SKM-1 treated with dmso at 0.1 percent for 144 hours (cell line): ENCODE results near the gene NCCRP1.
"Not testable (repeated sequence)": the region's sequence is repeated elsewhere in the genome, so short reads cannot be mapped to it uniquely, and the experiment has no call there.

ENCODE experiments used
- DNase-seq: peaks from one replicate; lab custom pipeline; 2025; ENCODE audit not compliant: unreplicated experiment; lab: John Stamatoyannopoulos, UW

The NCCRP1 gene

GRCh38 chr19:39205449-39205764 is 8.6 kb downstream of the NCCRP1 start:
- DNase-seq = no peak

DNA sequence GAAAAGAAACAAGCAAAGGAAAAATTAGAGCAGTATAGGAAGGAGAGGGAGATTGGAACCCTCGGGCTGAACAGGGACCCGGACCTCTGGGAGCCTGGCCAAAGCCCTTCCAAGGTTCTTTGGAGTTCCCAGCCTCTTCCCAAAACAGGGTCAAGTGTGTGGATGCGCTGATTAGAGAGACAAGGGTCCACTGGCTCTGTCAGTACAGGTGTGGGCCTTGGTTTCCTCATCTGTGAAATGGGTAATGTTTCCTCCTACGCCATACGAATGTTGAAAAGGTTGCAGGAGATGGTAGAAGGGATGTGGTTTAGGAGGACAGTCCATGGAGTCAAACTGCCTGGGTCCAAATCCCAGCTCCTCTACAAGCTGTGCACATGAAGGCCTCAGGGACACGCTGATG is 9.4 kb downstream of the NCCRP1 start:
- DNase-seq = no peak

GRCh38 chr19:39207293-39207836 is 10.6 kb downstream of the NCCRP1 start:
- DNase-seq = no peak

GRCh38 chr19:39208175-39208795 is 11.5 kb downstream of the NCCRP1 start:
- DNase-seq = no peak

GRCh38 chr19:39209196-39209595 is 12.4 kb downstream of the NCCRP1 start:
- no peak for DNase-seq

- DNase-seq = no peak
Observed at GRCh38 chr19:39211731-39212374, 15.1 kb downstream of the NCCRP1 start.

- DNase-seq = peak; percentile 31
Observed at GRCh38 chr19:39212375-39212742, 15.6 kb downstream of the NCCRP1 start.

GRCh38 chr19:39215323-39215722 is 18.6 kb downstream of the NCCRP1 start:
- DNase-seq = not testable (repeated sequence)

- no peak for DNase-seq
Observed at GRCh38 chr19:39217094-39217493, 20.3 kb downstream of the NCCRP1 start.

DNA sequence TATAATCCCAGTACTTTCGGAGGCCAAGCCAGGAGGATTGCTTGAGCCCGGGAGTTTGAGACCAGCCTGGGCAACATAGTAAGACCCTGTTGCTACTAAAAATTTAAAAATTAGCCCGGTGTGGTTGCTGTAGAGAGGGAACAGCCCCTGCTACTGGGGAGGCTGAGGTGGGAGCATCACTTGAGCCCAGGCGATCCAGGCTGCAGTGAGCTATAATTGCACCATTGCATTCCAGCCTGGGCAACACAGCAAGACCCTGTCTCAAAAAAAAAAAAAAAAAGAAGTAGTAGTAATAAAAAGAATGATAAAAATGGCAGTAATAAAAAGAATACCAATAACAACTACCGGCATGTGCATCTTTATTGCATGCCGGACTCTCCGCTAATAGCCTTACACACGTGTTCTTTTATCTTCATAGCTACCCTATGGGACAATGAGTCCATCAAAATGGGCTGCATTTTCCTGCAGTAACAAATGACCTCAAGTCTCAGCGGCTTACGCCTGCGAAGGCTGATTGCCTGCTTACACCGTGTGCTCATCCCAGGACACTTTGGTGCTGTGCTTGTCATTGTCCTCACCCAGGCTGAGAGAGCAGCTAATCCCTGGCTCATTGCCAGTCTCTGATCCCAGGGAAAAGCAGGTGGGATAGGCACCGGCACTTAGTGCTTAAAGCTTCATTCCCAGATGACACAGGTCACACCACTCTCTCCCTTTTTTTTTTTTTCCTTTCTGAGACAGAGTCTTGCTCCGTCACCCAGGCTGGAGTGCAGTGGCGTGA is 21.7 kb downstream of the NCCRP1 start:
- no peak for DNase-seq

- DNase-seq = not testable (repeated sequence)
Observed at GRCh38 chr19:39219108-39219507, 22.3 kb downstream of the NCCRP1 start.

GRCh38 chr19:39223703-39224279 is 27.0 kb downstream of the NCCRP1 start:
- DNase-seq = no peak

- peak; percentile 16 for DNase-seq
Observed at GRCh38 chr19:39224910-39225309, 28.1 kb downstream of the NCCRP1 start.

DNA sequence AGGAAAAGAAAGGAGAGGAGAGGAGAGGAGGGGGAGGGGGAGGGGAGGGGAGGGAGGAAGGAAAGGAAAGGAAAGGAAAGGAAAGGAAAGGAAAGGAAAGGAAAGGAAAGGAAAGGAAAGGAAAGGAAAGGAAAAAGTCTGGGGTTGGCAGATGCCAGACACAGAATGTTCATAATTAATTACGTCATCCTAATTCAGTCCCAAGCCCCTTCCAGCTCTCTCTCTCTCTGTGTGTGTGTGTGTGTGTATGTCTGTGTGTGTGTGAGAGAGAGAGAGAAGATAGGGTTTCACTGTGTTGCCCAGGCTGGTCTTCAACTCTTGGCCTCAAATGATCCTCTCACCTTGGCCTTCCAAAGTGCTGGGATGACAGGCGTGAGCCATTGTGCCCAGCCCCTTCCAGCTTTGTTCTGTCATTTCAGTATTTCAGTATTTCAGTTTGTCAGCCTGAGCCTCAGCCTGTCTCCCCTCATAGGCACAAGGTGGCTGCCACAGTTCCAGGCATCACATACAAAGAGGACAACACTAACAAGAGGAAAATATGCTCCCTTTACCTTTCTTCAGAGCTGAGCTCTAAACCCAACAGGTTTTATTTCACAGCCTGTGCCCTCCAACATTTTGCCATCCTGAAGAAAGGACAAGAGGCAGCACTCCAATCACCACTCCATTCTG is 33.5 kb downstream of the NCCRP1 start:
- no peak for DNase-seq

GRCh38 chr19:39232708-39233107 is 35.9 kb downstream of the NCCRP1 start:
- DNase-seq = no peak

DNA sequence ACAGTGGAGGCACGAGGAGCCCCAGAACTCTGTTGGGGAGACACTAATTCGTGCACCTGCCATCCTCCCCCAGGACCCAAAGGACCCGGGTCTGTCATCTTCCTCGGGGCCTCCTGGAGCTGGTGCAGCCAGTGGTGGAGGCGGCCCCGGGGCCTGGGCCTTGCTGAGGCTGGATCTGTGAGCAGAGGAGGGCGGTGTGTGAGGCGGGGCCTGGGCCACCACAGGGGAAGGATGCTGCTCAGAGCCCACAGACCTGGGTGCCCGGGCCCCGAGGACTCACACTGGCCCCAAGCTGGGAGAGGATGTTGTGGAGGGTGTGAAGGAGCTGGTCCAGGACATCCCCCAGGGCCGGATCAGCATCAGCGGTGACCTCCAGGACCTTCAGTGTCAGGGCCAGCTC is 39.8 kb downstream of the NCCRP1 start:
- no peak for DNase-seq

DNA sequence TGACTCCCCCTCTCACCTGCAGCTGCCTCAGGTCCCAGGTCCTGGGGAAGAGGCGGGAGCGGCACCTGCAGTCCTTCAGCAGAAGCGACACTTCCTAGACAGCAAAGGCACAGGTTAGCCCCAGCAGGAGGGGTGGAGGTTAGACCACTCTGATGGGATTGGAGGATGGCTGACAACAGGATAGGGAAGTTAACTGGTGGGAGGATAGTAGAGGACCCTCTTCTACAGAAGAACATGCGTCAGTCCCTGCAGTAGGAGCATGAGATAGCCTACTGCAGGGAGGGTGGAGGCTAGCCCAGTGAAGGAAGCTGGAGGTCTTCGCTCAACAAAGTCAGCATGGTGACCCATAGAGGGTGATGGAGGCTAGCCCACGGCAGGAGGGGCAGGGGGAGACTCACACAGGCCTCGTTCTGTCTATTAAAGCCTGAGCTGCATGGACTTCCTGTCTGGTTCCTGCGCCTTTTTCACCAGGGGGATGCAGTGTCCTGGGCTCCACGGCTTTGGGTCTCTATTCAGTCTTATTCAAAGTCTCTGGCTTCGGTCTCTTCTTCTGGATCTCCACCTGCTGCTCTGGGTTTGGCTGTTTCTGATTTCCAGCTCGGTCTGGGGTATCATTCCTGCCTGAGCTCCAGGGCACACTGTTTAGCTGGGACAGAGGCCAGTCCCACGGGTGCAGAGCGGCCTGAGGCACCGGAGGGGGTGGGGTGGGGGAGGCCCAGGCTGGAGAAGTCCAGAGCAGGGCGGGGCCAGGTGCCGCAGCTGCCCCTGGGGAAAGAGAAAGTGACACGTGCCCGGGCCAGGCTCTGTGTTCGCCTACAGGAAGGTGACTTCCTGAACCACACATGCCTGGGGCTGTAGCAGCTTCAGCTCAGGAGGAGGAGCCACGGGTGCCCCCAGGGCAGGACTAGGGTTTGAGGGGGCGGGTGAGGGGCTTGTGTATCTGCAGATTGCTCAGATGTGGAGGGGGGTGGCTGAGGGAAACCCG is 40.7 kb downstream of the NCCRP1 start:
- no peak for DNase-seq

DNA sequence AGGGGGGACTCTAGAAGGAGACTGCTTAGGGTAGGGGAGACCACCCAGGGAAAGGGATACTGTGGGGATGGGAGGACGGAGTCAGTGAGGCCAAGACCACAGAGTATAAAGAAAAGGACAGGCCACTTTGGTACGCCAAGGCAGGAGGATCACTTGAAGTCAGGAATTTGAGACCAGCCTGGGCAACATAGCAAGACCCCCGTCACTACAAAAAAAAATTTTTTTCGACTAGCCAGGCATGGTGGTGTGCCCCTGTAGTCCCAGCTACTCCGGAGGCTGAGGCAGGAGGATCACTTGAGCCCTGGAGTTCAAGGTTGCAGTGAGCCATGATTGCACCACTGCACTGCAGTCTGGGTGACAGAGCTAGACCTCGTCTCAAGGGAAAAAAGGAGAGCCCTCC is 41.4 kb downstream of the NCCRP1 start:
- no peak for DNase-seq

GRCh38 chr19:39238944-39239343 is 42.2 kb downstream of the NCCRP1 start:
- DNase-seq = no peak

GRCh38 chr19:39240421-39240820 is 43.7 kb downstream of the NCCRP1 start:
- no peak for DNase-seq
